HepG2 (cell line): ENCODE data around the gene NOC2L. TPM values are rescaled to one million over a fixed set of nuclear protein-coding genes. Genes with fewer than 3 reads are reported as not detected.

Experiments used
- polyA plus RNA-seq, 8 experiments: library from polyadenylated mRNA; depleted of rRNA in 3 of 8; stranded (reverse) in 7 of 8; unstranded in 1 of 8; fragments of >200 nt; fragmentation: Illumina TruSeq in 4 of 8; extraction: Trizol in 4 of 8; gene quantifications; 2 replicates each; pipeline versions ENCODE4 v1.2.1 to v1.2.3, GENCODE V29; 2011 to 2016; ENCODE audit warnings: low read depth in 4 of 8, missing spikeins in 1 of 8, mixed read lengths in 1 of 8; ENCODE audit not compliant: insufficient read depth in 1 of 8
- total RNA-seq, 5 experiments: library from RNA; depleted of rRNA; stranded (reverse); fragments of >200 nt; fragmentation: Illumina TruSeq; extraction: Trizol; gene quantifications; 2 replicates each; pipeline ENCODE4 v1.2.3, GENCODE V29; 2016; ENCODE audit warnings: low read depth in 1 of 5
- TF ChIP-seq, protein P1 (sequence below), 2 experiments: fragments of 450-650 bp in 1 of 2; sonication (generic) in 1 of 2; formaldehyde crosslinking in 1 of 2; IDR thresholded peaks; 2 replicates each; pipeline versions ENCODE4 v1.6.1 to v1.8.0; 2016 to 2022; ENCODE audit warnings: antibody characterized with exemption in 1 of 2, mild to moderate bottlenecking in 1 of 2, missing genetic modification reagents in 1 of 2
- TF ChIP-seq, protein P2 (sequence below): sonication (generic); formaldehyde crosslinking; IDR thresholded peaks from 2 replicates; pipeline ENCODE4 v1.4.0; 2020; ENCODE audit warnings: missing genetic modification reagents

NOC2L gene
- total and polyA plus RNA-seq, 2 of the 13 experiments (the other 11 are each of a cell fraction or from before 2014, with no cell fraction given) = 32.0 to 103 TPM

DNA sequence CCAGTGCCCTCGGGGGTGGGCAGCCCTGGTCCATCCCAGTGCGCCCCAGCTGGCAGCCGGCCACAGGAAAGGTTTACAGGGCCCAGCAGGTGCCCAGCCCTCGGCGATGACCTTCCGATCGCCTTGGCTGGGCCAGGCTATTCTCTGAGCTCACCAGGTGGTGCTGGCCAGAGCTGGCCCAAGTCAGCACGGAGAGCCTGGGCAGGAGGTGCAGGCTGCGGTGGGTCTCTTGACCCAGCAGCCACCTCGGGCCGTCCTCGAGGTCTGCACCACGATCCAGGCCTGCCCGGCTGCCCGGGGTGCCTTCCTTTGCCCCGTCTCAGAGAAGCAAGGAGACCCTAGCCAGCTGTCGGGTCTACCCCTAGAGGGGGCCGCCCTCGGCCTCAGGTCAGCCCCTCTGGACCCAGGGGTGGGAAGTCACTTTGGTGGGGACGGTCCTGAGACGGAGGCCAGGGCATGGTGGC is 22.5 kb upstream of the NOC2L start (continued):
- TF ChIP-seq, protein P1, sequence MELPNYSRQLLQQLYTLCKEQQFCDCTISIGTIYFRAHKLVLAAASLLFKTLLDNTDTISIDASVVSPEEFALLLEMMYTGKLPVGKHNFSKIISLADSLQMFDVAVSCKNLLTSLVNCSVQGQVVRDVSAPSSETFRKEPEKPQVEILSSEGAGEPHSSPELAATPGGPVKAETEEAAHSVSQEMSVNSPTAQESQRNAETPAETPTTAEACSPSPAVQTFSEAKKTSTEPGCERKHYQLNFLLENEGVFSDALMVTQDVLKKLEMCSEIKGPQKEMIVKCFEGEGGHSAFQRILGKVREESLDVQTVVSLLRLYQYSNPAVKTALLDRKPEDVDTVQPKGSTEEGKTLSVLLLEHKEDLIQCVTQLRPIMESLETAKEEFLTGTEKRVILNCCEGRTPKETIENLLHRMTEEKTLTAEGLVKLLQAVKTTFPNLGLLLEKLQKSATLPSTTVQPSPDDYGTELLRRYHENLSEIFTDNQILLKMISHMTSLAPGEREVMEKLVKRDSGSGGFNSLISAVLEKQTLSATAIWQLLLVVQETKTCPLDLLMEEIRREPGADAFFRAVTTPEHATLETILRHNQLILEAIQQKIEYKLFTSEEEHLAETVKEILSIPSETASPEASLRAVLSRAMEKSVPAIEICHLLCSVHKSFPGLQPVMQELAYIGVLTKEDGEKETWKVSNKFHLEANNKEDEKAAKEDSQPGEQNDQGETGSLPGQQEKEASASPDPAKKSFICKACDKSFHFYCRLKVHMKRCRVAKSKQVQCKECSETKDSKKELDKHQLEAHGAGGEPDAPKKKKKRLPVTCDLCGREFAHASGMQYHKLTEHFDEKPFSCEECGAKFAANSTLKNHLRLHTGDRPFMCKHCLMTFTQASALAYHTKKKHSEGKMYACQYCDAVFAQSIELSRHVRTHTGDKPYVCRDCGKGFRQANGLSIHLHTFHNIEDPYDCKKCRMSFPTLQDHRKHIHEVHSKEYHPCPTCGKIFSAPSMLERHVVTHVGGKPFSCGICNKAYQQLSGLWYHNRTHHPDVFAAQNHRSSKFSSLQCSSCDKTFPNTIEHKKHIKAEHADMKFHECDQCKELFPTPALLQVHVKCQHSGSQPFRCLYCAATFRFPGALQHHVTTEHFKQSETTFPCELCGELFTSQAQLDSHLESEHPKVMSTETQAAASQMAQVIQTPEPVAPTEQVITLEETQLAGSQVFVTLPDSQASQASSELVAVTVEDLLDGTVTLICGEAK (IDR thresholded peaks at IDR 0.05) = no peak
- TF ChIP-seq, protein P1 (CRISPR knock-in tag; IDR thresholded peaks at IDR 0.05) = 0 out of 2 replicates have a peak, but pooled peaks have one; percentile 20
- TF ChIP-seq, protein P2, sequence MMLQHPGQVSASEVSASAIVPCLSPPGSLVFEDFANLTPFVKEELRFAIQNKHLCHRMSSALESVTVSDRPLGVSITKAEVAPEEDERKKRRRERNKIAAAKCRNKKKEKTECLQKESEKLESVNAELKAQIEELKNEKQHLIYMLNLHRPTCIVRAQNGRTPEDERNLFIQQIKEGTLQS = no peak
